HepG2 (cell line): ENCODE results near the gene RPRD2. TPM values are rescaled to one million over a fixed set of nuclear protein-coding genes. Genes with fewer than 3 reads are reported as not detected.
A peak's percentile ranks its signal among the peaks of the same experiment; 100 is the strongest.

Experiments
- ATAC-seq: fragments of 200-7000 bp; cut with Tn5 transposase; 3 replicates; pipeline ENCODE4 v1.9.1; 2020; ENCODE audit warnings: mild to moderate bottlenecking, moderate library complexity
- BruUV-seq: library from RNA; stranded (reverse); fragments of 400-500 nt; replicated peaks from 2 replicates; lab custom pipeline; 2021; lab: Mats Ljungman, UMichigan
- CTCF ChIA-PET: fragments of 300-600 bp; formaldehyde crosslinking; extraction: SDS; loops from one replicate; lab custom pipeline; 2021; ENCODE audit warnings: low total read pairs, inconsistent platforms, low intra/inter-chr PET ratio; lab: Yijun Ruan, JAX
- POLR2A ChIA-PET: fragments of 350-600 bp; sonication (Branson Sonifier 250); formaldehyde crosslinking; loops from one replicate; lab custom pipeline; 2020; ENCODE audit warnings: antibody characterized with exemption, inconsistent platforms; lab: Yijun Ruan, JAX
- DNase-seq: peaks from one replicate; pipeline ENCODE4 v3.0.0-alpha.2; 2015; ENCODE audit warnings: low spot score
- FAIRE-seq: peaks from 3 replicates; lab custom pipeline; 2011; peaks lifted over from hg19 to GRCh38; lab: Jason Lieb, UNC
- H2AFZ ChIP-seq: one replicate; pipeline ENCODE4 v1.6.1; 2011; ENCODE audit warnings: low read length, inconsistent platforms
- H3K27ac ChIP-seq: fragments of 300-600 bp; 3 replicates; pipeline ENCODE4 v1.8.0; 2011; ENCODE audit warnings: mixed run types, mild to moderate bottlenecking, mixed read lengths, low read length, inconsistent platforms; ENCODE audit not compliant: insufficient read depth; ENCODE audit errors: extremely low read length
- H3K27me3 ChIP-seq, 2 experiments: fragments of 200-600 bp in 1 of 2; 2 replicates in 1 of 2; 3 replicates in 1 of 2; pipeline versions ENCODE4 v1.6.0 to v1.8.0; 2011; ENCODE audit warnings: low read length in 2 of 2, mild to moderate bottlenecking in 2 of 2, moderate library complexity in 2 of 2, inconsistent platforms in 1 of 2; ENCODE audit not compliant: insufficient read depth in 2 of 2, control insufficient read depth in 1 of 2
- H3K36me3 ChIP-seq, 2 experiments: fragments of 200-600 bp in 1 of 2; replicated peaks in 1 of 2; 2 replicates in 1 of 2; 3 replicates in 1 of 2; pipeline versions ENCODE4 v1.5.1 to v1.8.0; 2011; ENCODE audit warnings: low read length in 2 of 2, inconsistent platforms in 1 of 2; ENCODE audit not compliant: insufficient read depth in 2 of 2, control insufficient read depth in 1 of 2
- H3K4me1 ChIP-seq: 2 replicates; pipeline ENCODE4 v1.5.1; 2012; ENCODE audit warnings: low read length, inconsistent platforms; ENCODE audit not compliant: insufficient read depth
- H3K4me2 ChIP-seq: 2 replicates; pipeline ENCODE4 v1.6.0; 2011; ENCODE audit warnings: low read depth, low read length, inconsistent platforms
- H3K4me3 ChIP-seq, 3 experiments: fragments of 200-600 bp in 1 of 3; sonication (generic), shearing (Covaris generic) in 1 of 3; replicated peaks in 1 of 3; 2 replicates each; pipeline ENCODE4 v1.5.1; 2011 to 2016; ENCODE audit warnings: low read length in 3 of 3, inconsistent platforms in 2 of 3, low read depth in 2 of 3, mild to moderate bottlenecking in 2 of 3, control low read depth in 1 of 3, mixed read lengths in 1 of 3; ENCODE audit not compliant: insufficient read depth in 1 of 3
- H3K79me2 ChIP-seq: one replicate; pipeline ENCODE4 v1.6.1; 2011; ENCODE audit warnings: low read length, inconsistent platforms; ENCODE audit not compliant: insufficient read depth
- H3K9ac ChIP-seq: 2 replicates; pipeline ENCODE4 v1.6.0; 2011; ENCODE audit warnings: mild to moderate bottlenecking, low read depth, low read length, inconsistent platforms; ENCODE audit not compliant: insufficient read depth
- H3K9me3 ChIP-seq: 2 replicates; pipeline ENCODE4 v1.5.1; 2012; ENCODE audit warnings: mild to moderate bottlenecking, low read length
- H4K20me1 ChIP-seq: 2 replicates; pipeline ENCODE4 v1.6.0; 2011; ENCODE audit warnings: inconsistent platforms, mild to moderate bottlenecking, low read length, moderate library complexity; ENCODE audit not compliant: insufficient read depth
- AGO1 ChIP-seq: fragments of 200-400 bp; formaldehyde crosslinking; IDR thresholded peaks from 2 replicates; pipeline ENCODE4 v1.6.1; 2017; ENCODE audit warnings: mild to moderate bottlenecking, low read depth, low read length, moderate library complexity; ENCODE audit not compliant: poor library complexity, severe bottlenecking
- FOXM1 ChIP-seq: sonication (generic); formaldehyde crosslinking; IDR thresholded peaks from 2 replicates; pipeline ENCODE4 v1.5.0; 2020; ENCODE audit warnings: missing genetic modification reagents
- HNF4A ChIP-seq: sonication (generic); formaldehyde crosslinking; IDR thresholded peaks from 2 replicates; pipeline ENCODE4 v1.4.0; 2020; ENCODE audit warnings: missing genetic modification reagents
- IRF2 ChIP-seq: IDR thresholded peaks from 2 replicates; pipeline ENCODE4 v1.6.1; 2018; ENCODE audit warnings: missing genetic modification reagents, missing compliant biosample characterization
- NR2F6 ChIP-seq, 2 experiments: IDR thresholded peaks; 2 replicates each; pipeline ENCODE4 v1.6.1; 2016; ENCODE audit warnings: antibody characterized with exemption in 1 of 2, mild to moderate bottlenecking in 1 of 2
- PATZ1 ChIP-seq: sonication (generic); formaldehyde crosslinking; IDR thresholded peaks from 2 replicates; pipeline ENCODE4 v1.4.0; 2020; ENCODE audit warnings: missing genetic modification reagents
- PCBP1 ChIP-seq: fragments of 200-400 bp; formaldehyde crosslinking; IDR thresholded peaks from 2 replicates; pipeline ENCODE4 v1.6.1; 2017; ENCODE audit warnings: mild to moderate bottlenecking, low read depth, low read length, borderline replicate concordance
- RARA ChIP-seq: IDR thresholded peaks from 2 replicates; pipeline ENCODE4 v1.6.1; 2016; ENCODE audit warnings: missing genetic modification reagents, missing compliant biosample characterization
- REL ChIP-seq: sonication (generic); formaldehyde crosslinking; conservative IDR thresholded peaks from 2 replicates; pipeline ENCODE4 v1.8.0; 2022; ENCODE audit warnings: mild to moderate bottlenecking, missing genetic modification reagents, moderate library complexity
- SALL1 ChIP-seq: sonication (generic); formaldehyde crosslinking; IDR thresholded peaks from 2 replicates; pipeline ENCODE4 v1.8.0; 2022; ENCODE audit warnings: mild to moderate bottlenecking, missing genetic modification reagents
- SNAPC5 ChIP-seq: sonication (generic); formaldehyde crosslinking; IDR thresholded peaks from 2 replicates; pipeline ENCODE4 v1.8.1; 2023; ENCODE audit warnings: mild to moderate bottlenecking, missing genetic modification reagents, borderline replicate concordance
- SOX13 ChIP-seq, 3 experiments: fragments of 450-650 bp in 1 of 3; sonication (generic) in 1 of 3; formaldehyde crosslinking in 1 of 3; IDR thresholded peaks in 2 of 3; conservative IDR thresholded peaks in 1 of 3; 2 replicates each; pipeline versions ENCODE4 v1.5.0 to v1.6.1; 2016 to 2020; ENCODE audit warnings: antibody characterized with exemption in 1 of 3, mild to moderate bottlenecking in 1 of 3, missing compliant biosample characterization in 1 of 3, missing genetic modification reagents in 1 of 3, moderate library complexity in 1 of 3
- SOX6 ChIP-seq, 2 experiments: fragments of 450-650 bp in 1 of 2; sonication (generic) in 1 of 2; formaldehyde crosslinking in 1 of 2; IDR thresholded peaks; 2 replicates each; pipeline versions ENCODE4 v1.4.0 to v1.6.1; 2017 to 2020; ENCODE audit warnings: antibody characterized with exemption in 1 of 2, mild to moderate bottlenecking in 1 of 2, missing genetic modification reagents in 1 of 2
- STAT6 ChIP-seq: sonication (generic); formaldehyde crosslinking; IDR thresholded peaks from 2 replicates; pipeline ENCODE4 v1.4.0; 2020; ENCODE audit warnings: missing genetic modification reagents, mild to moderate bottlenecking, borderline replicate concordance
- TEAD3 ChIP-seq: optimal IDR thresholded peaks from 2 replicates; pipeline ENCODE3; 2016; ENCODE audit warnings: borderline replicate concordance
- ZBTB7A ChIP-seq: sonication (generic); formaldehyde crosslinking; IDR thresholded peaks from 2 replicates; pipeline ENCODE4 v1.8.0; 2022; ENCODE audit warnings: mild to moderate bottlenecking, missing genetic modification reagents
- ZNF136 ChIP-seq: sonication (generic); formaldehyde crosslinking; IDR thresholded peaks from 2 replicates; pipeline ENCODE4 v1.8.1; 2022; ENCODE audit warnings: low read depth, mild to moderate bottlenecking, moderate library complexity, missing genetic modification reagents
- ZNF326 ChIP-seq: sonication (generic); formaldehyde crosslinking; IDR thresholded peaks from 2 replicates; pipeline ENCODE4 v1.4.0; 2020; ENCODE audit warnings: missing genetic modification reagents, borderline replicate concordance
- ZNF605 ChIP-seq: sonication (generic); formaldehyde crosslinking; IDR thresholded peaks from 2 replicates; pipeline ENCODE4 v1.8.0; 2022; ENCODE audit warnings: mild to moderate bottlenecking, missing genetic modification reagents
- ZNF619 ChIP-seq: sonication (generic); formaldehyde crosslinking; IDR thresholded peaks from 2 replicates; pipeline ENCODE4 v1.4.0; 2020; ENCODE audit warnings: mild to moderate bottlenecking, missing genetic modification reagents
- whole genome bisulfite sequencing: methylation state at CpG from one replicate; pipeline ENCODE4 v1.1.6; 2017; ENCODE audit warnings: low lambda C conversion rate; 5-methylcytosine and 5-hydroxymethylcytosine counted together
- in situ Hi-C: cut with HindIII; loops from 2 replicates; pipeline ENCODE4 v1.10.0; 2017; ENCODE audit warnings: low pct_unique_long_range_greater_than_20kb; ENCODE audit not compliant: extremely low pct_ligation_motif_present
- intact Hi-C: fragments of 100-400 bp; cut with micrococcal nuclease; formaldehyde crosslinking; loops from one replicate; pipeline ENCODE4 v1.10.0; 2022; ENCODE audit not compliant: unreplicated experiment
- polyA plus RNA-seq, 8 experiments: library from polyadenylated mRNA; depleted of rRNA in 3 of 8; stranded (reverse) in 7 of 8; unstranded in 1 of 8; fragments of >200 nt; fragmentation: Illumina TruSeq in 4 of 8; extraction: Trizol in 4 of 8; gene quantifications; 2 replicates each; pipeline versions ENCODE4 v1.2.1 to v1.2.3, GENCODE V29; 2011 to 2016; ENCODE audit warnings: low read depth in 4 of 8, missing spikeins in 1 of 8, mixed read lengths in 1 of 8; ENCODE audit not compliant: insufficient read depth in 1 of 8
- total RNA-seq, 5 experiments: library from RNA; depleted of rRNA; stranded (reverse); fragments of >200 nt; fragmentation: Illumina TruSeq; extraction: Trizol; gene quantifications; 2 replicates each; pipeline ENCODE4 v1.2.3, GENCODE V29; 2016; ENCODE audit warnings: low read depth in 1 of 5

The RPRD2 gene
- total and polyA plus RNA-seq, 2 of the 13 experiments (the other 11 are each of a cell fraction or from before 2014, with no cell fraction given), result 8.0 to 8.9 TPM

GRCh38 chr1:150514260-150514659 is 150.3 kb downstream of the RPRD2 start:
- ChIA-PET POLR2A (interaction anchor here (1.0 to 3.3 kb wide), 7 partner anchors 11 to 150 kb away, joined by 4 to 78 read pairs (median 9); partner anchors contain the start of gene RPRD2), CTCF (no interaction called here)
- FAIRE-seq, result peak; percentile 8
- ATAC-seq, result no peak
- intact Hi-C loops, result no loop called here
- no TSS peak for BruUV-seq
- in situ Hi-C loops, result no loop called here
- Histone ChIP-seq H3K27me3 (no peaks in the 10 kb centered on the region; a peak in 1 of 5 replicates), H3K4me2 (peak overlapping the region; percentile 85), H3K79me2 (no peaks in the 10 kb centered on the region), H3K9ac (no peak overlapping the region), H3K9me3 (no peaks in the 10 kb centered on the region), H3K4me1 (peaks cover 32% of the 10 kb centered on the region), H3K36me3 (no peaks in the 10 kb centered on the region), H4K20me1 (no peaks in the 10 kb centered on the region), H2AFZ (no peak overlapping the region), H3K4me3 (peak overlapping the region in 2 of 3 experiments; percentile 73 to 84; a peak in 2 of 6 replicates), H3K27ac (peak overlapping the region; percentile 12)
- DNase-seq, result no peak
- 68% methylated on average over 9 of the region's 9 CpGs for WGBS
- TF ChIP-seq IRF2 (no peak), ZNF605 (0 out of 2 replicates have a peak, but pooled peaks have one; percentile 26), ZBTB7A (0 out of 2 replicates have a peak, but pooled peaks have one; percentile 44), AGO1 (no peak), SOX13 (IDR thresholded peaks at IDR 0.05) (no peak), SOX13 (CRISPR knock-in tag; conservative IDR thresholded peaks at IDR 0.05 in 1 of 2, IDR thresholded peaks at IDR 0.05 in 1 of 2) (0 out of 4 replicates have a peak, but pooled peaks of 1 of the 2 experiments have one; percentile 9), REL (CRISPR knock-in tag) (no peak), NR2F6 (IDR thresholded peaks at IDR 0.05) (peak; percentile 24; the same call in 1 of the 2 replicates), NR2F6 (CRISPR knock-in tag; IDR thresholded peaks at IDR 0.05) (peak; percentile 64), SALL1 (CRISPR knock-in tag) (0 out of 2 replicates have a peak, but pooled peaks have one; percentile 20), PATZ1 (CRISPR knock-in tag) (peak; percentile 42; the same call in 1 of the 2 replicates), SOX6 (IDR thresholded peaks at IDR 0.05) (no peak), SOX6 (CRISPR knock-in tag; IDR thresholded peaks at IDR 0.05) (no peak), TEAD3 (CRISPR knock-in tag) (peak; percentile 51), SNAPC5 (CRISPR knock-in tag) (no peak), ZNF619 (0 out of 2 replicates have a peak, but pooled peaks have one; percentile 46), PCBP1 (no peak), FOXM1 (CRISPR knock-in tag) (no peak), RARA (CRISPR knock-in tag) (peak; percentile 72; the same call in 1 of the 2 replicates), STAT6 (CRISPR knock-in tag) (no peak), HNF4A (CRISPR knock-in tag) (peak; percentile 57), ZNF326 (CRISPR knock-in tag) (no peak), ZNF136 (no peak)
